WTC11 (cell line): ENCODE results near the gene RSPRY1. TPM values are rescaled to one million over a fixed set of nuclear protein-coding genes. Genes with fewer than 3 reads are reported as not detected.

Experiments used
- ATAC-seq: fragments of 200-7000 bp; cut with Tn5 transposase; 2 replicates; pipeline ENCODE4 v1.10.0; 2021; ENCODE audit warnings: mild to moderate bottlenecking, moderate library complexity
- CTCF ChIA-PET: fragments of 300-600 bp; sonication (Branson Sonifier 250); formaldehyde crosslinking; loops from one replicate; lab custom pipeline; 2021; ENCODE audit warnings: antibody characterized with exemption; lab: Charles Lee
- POLR2A ChIA-PET: fragments of 350-600 bp; sonication (Branson Sonifier 250); formaldehyde crosslinking; loops from one replicate; lab custom pipeline; 2021; ENCODE audit warnings: antibody characterized with exemption; lab: Charles Lee
- DNase-seq: peaks from one replicate; pipeline ENCODE4 v3.0.0; 2021; ENCODE audit warnings: low spot score
- H3K27ac Mint-ChIP-seq: 2 replicates; pipeline ENCODE4 v1.8.0; 2021; ENCODE audit warnings: mixed read lengths
- H3K27me3 Mint-ChIP-seq: 2 replicates; pipeline ENCODE4 v1.8.0; 2021; ENCODE audit warnings: low read depth, mild to moderate bottlenecking, moderate library complexity, mixed read lengths
- H3K36me3 Mint-ChIP-seq: 2 replicates; pipeline ENCODE4 v1.8.0; 2021; ENCODE audit warnings: mixed read lengths
- H3K4me1 Mint-ChIP-seq: 2 replicates; pipeline ENCODE4 v1.8.0; 2022; ENCODE audit warnings: mixed read lengths
- H3K4me3 Mint-ChIP-seq: 2 replicates; pipeline ENCODE4 v1.8.0; 2021; ENCODE audit warnings: mild to moderate bottlenecking, moderate library complexity, mixed read lengths
- H3K9me3 Mint-ChIP-seq: 2 replicates; pipeline ENCODE4 v1.8.0; 2021; ENCODE audit warnings: mixed read lengths
- CBFB ChIP-seq: sonication (generic); formaldehyde crosslinking; IDR thresholded peaks from 2 replicates; pipeline ENCODE4 v1.8.1; 2022; ENCODE audit warnings: mild to moderate bottlenecking, low read depth, missing genetic modification reagents
- FOXJ3 ChIP-seq: sonication (generic); formaldehyde crosslinking; IDR thresholded peaks from 2 replicates; pipeline ENCODE4 v1.9.0; 2021; ENCODE audit warnings: missing genetic modification reagents, mild to moderate bottlenecking, borderline replicate concordance
- FOXK1 ChIP-seq: sonication (generic); formaldehyde crosslinking; IDR thresholded peaks from 2 replicates; pipeline ENCODE4 v1.8.0; 2022; ENCODE audit warnings: mild to moderate bottlenecking, moderate library complexity, missing genetic modification reagents
- GRHL2 ChIP-seq: fragments of 250-450 bp; sonication (Bioruptor Pico); IDR thresholded peaks from 2 replicates; pipeline ENCODE4 v1.8.0; 2022; ENCODE audit warnings: mild to moderate bottlenecking, moderate library complexity; ENCODE audit not compliant: insufficient replicate concordance, severe bottlenecking
- NFATC4 ChIP-seq: fragments of 250-450 bp; sonication (Bioruptor Pico); IDR thresholded peaks from 2 replicates; pipeline ENCODE4 v1.9.0; 2021; ENCODE audit warnings: mild to moderate bottlenecking
- OVOL2 ChIP-seq: fragments of 250-450 bp; sonication (Bioruptor Pico); IDR thresholded peaks from 2 replicates; pipeline ENCODE4 v1.9.0; 2021; ENCODE audit warnings: mild to moderate bottlenecking, borderline replicate concordance
- RELA ChIP-seq: sonication (generic); formaldehyde crosslinking; IDR thresholded peaks from 2 replicates; pipeline ENCODE4 v1.8.1; 2022; ENCODE audit warnings: missing genetic modification reagents, mild to moderate bottlenecking, borderline replicate concordance
- RORB ChIP-seq: fragments of 250-450 bp; sonication (Bioruptor Pico); IDR thresholded peaks from 2 replicates; pipeline ENCODE4 v1.9.0; 2021; ENCODE audit warnings: mild to moderate bottlenecking
- SOX15 ChIP-seq: fragments of 250-450 bp; sonication (Bioruptor Pico); IDR thresholded peaks from 2 replicates; pipeline ENCODE4 v1.9.0; 2021; ENCODE audit warnings: mild to moderate bottlenecking
- TCF7 ChIP-seq: sonication (generic); formaldehyde crosslinking; IDR thresholded peaks from 2 replicates; pipeline ENCODE4 v1.8.0; 2022; ENCODE audit warnings: mild to moderate bottlenecking, low read depth, missing genetic modification reagents, moderate library complexity
- TP53 ChIP-seq: sonication (generic); formaldehyde crosslinking; IDR thresholded peaks from 2 replicates; pipeline ENCODE4 v1.8.1; 2023; ENCODE audit warnings: mild to moderate bottlenecking, missing genetic modification reagents
- total RNA-seq: library from RNA; stranded (reverse); gene quantifications from 3 replicates; pipeline ENCODE4 v1.2.3, GENCODE V29; 2021
- TF ChIP-seq, protein P1 (sequence below): sonication (generic); formaldehyde crosslinking; IDR thresholded peaks from 2 replicates; pipeline ENCODE4 v1.8.1; 2023; ENCODE audit warnings: mild to moderate bottlenecking, missing genetic modification reagents
- TF ChIP-seq, protein P2 (sequence below): sonication (generic); formaldehyde crosslinking; IDR thresholded peaks from 2 replicates; pipeline ENCODE4 v1.8.1; 2022; ENCODE audit warnings: low read depth, missing genetic modification reagents, borderline replicate concordance
- TF ChIP-seq, protein P3 (sequence below): sonication (generic); formaldehyde crosslinking; IDR thresholded peaks from 2 replicates; pipeline ENCODE4 v1.8.1; 2023; ENCODE audit warnings: mild to moderate bottlenecking, missing genetic modification reagents, moderate library complexity
- TF ChIP-seq, protein P4 (sequence below): fragments of 250-450 bp; sonication (Bioruptor Pico); IDR thresholded peaks from 2 replicates; pipeline ENCODE4 v1.8.0; 2021; ENCODE audit warnings: mild to moderate bottlenecking

RSPRY1 gene
- total RNA-seq, 1 experiment from 2014 or later, result 26.8 TPM

DNA sequence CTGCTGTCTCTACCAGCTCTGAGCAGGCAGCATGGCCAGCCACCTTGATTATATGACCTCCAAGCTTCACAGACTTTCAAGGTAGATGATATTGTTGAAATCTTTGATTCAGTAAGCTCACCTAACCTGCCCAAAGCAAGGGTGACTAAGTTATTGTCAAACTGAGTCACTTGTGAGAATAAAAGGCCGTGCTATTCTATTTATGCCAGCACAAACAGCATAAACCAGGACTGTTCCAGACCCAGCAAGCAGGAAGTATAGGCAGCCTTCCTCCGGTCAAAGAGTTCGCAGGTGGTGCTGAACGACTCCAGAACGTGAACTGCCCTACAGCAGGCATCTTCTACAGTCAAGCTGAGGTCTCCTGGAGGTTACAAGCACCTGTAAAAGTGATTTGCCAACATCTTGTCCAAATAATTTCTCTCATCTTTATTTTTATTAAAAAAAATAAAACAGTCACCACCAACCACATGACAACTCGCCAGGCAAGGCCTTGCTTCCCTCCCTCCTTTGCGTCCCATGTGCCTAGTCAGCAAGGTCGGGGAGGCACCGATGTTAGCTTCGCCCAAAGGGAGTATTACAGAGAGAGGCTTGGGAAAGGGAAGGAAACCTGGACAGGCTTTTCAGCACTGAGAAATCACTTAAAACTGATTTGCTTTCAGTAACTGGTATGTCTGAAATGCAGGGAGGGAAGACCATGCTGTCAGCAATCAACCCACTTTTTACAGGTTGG is 69.7 kb downstream of the RSPRY1 start:
- DNase-seq, result no peak
- Mint-ChIP-seq H3K9me3 (0 out of 2 replicates have a peak, but pooled peaks cover 4% of the 10 kb centered on the region), H3K27ac (no peak overlapping the region; the same call in 1 of the 2 replicates), H3K4me1 (peaks cover 13% of the 10 kb centered on the region), H3K36me3 (peaks cover 11% of the 10 kb centered on the region), H3K27me3 (no peaks in the 10 kb centered on the region), H3K4me3 (no peak overlapping the region)
- POLR2A ChIA-PET, result interaction anchor here (0.9 kb wide), 1 partner anchor 11 kb away, joined by 3 read pairs; the partner anchor contains the start of gene ARL2BP
- no peak for ATAC-seq
- CTCF ChIA-PET, result no interaction called here
- TF ChIP-seq OVOL2 (CRISPR knock-in tag), result no peak
- TF ChIP-seq, all 79 proteins: peak for 0

DNA sequence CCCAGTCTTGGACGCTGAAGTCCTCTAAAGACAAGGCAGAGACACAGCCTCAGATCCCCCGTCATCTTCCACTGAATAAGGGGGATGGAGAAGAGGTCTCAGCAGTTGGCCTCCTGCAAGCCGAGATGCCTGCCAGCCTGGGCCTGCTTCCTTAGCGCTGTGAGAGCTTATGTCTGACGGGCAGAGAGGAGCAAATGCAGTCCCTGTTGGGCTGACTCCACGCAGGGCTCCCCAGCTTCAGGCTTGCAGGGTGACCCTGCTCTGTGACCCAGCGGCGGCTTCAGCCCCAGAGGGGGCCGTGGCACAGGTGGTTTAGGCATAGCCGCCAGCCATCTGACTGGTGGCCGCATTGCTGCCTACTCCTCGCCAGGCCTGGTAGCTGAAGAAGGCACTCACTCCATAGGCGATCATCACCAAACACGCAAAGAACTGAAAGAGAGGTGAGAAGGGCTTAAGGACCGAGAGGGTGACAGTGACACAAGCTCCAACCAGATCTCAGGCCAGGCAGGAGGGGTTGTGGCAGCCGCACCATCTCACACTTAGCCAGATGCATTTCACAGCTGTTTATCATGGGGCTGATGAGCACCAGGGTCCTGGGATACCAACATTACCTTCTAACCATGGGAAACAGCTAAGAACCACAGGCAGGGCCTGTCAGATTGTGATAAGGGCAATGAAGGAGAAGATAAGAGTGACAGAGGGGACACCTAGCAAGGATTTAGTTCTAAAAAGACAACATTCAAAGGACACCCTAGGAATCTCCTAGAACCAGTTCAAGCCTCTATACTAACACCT is 70.7 kb downstream of the RSPRY1 start:
- POLR2A ChIA-PET, result interaction anchor here (0.9 kb wide), 1 partner anchor 12 kb away, joined by 3 read pairs; the partner anchor contains the start of gene ARL2BP
- Mint-ChIP-seq H3K4me3 (no peak overlapping the region), H3K36me3 (peaks cover 7% of the 10 kb centered on the region), H3K4me1 (peaks cover 14% of the 10 kb centered on the region), H3K9me3 (0 out of 2 replicates have a peak, but pooled peaks cover 4% of the 10 kb centered on the region), H3K27ac (no peak overlapping the region), H3K27me3 (no peaks in the 10 kb centered on the region)
- no peak for TF ChIP-seq FOXK1 (CRISPR knock-in tag)
- no peak for TF ChIP-seq NFATC4 (CRISPR knock-in tag)
- no peak for TF ChIP-seq TP53 (CRISPR knock-in tag)
- TF ChIP-seq CBFB (CRISPR knock-in tag), result no peak
- DNase-seq (no peak), ATAC-seq (no peak)
- CTCF ChIA-PET, result no interaction called here

DNA sequence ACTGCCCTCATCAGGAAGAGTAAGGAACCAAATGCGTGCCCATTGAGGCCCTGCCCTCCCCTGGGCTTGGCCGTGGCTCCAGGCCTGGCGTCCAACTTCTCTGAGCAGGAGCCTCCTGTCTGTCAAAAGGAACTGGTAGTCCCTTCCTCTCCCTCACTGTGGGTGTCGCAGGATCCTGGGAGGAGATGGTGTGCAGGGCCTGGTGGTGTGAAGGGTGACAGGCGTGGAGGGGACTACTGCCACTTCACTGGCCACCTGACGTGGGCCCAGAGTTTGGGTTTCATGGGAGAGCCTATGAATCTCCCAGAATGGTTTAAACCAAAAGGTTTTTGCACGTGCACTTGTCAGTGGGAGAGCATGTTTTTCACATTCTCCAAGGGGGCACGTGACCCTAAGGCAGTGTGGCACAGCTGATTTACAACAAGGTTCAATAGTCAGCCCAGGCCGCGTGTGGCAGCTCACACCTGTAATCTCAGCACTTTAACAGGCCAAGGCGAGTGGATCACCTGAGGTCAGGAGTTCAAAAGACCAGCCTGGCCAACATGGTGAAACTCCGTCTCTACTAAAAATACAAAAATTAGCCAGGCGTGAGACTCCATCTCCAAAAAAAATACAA is 71.4 kb downstream of the RSPRY1 start:
- TF ChIP-seq RELA (CRISPR knock-in tag) (no peak), TCF7 (no peak), SOX15 (CRISPR knock-in tag) (no peak), FOXJ3 (no peak), RORB (CRISPR knock-in tag) (no peak), TP53 (CRISPR knock-in tag) (no peak), GRHL2 (CRISPR knock-in tag) (no peak)
- TF ChIP-seq, protein P1, sequence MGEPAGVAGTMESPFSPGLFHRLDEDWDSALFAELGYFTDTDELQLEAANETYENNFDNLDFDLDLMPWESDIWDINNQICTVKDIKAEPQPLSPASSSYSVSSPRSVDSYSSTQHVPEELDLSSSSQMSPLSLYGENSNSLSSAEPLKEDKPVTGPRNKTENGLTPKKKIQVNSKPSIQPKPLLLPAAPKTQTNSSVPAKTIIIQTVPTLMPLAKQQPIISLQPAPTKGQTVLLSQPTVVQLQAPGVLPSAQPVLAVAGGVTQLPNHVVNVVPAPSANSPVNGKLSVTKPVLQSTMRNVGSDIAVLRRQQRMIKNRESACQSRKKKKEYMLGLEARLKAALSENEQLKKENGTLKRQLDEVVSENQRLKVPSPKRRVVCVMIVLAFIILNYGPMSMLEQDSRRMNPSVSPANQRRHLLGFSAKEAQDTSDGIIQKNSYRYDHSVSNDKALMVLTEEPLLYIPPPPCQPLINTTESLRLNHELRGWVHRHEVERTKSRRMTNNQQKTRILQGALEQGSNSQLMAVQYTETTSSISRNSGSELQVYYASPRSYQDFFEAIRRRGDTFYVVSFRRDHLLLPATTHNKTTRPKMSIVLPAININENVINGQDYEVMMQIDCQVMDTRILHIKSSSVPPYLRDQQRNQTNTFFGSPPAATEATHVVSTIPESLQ, result no peak
- TF ChIP-seq, protein P2, sequence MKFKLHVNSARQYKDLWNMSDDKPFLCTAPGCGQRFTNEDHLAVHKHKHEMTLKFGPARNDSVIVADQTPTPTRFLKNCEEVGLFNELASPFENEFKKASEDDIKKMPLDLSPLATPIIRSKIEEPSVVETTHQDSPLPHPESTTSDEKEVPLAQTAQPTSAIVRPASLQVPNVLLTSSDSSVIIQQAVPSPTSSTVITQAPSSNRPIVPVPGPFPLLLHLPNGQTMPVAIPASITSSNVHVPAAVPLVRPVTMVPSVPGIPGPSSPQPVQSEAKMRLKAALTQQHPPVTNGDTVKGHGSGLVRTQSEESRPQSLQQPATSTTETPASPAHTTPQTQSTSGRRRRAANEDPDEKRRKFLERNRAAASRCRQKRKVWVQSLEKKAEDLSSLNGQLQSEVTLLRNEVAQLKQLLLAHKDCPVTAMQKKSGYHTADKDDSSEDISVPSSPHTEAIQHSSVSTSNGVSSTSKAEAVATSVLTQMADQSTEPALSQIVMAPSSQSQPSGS (CRISPR knock-in tag), result no peak
- TF ChIP-seq, protein P3, sequence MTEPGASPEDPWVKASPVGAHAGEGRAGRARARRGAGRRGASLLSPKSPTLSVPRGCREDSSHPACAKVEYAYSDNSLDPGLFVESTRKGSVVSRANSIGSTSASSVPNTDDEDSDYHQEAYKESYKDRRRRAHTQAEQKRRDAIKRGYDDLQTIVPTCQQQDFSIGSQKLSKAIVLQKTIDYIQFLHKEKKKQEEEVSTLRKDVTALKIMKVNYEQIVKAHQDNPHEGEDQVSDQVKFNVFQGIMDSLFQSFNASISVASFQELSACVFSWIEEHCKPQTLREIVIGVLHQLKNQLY (CRISPR knock-in tag), result no peak
- TF ChIP-seq, protein P4, sequence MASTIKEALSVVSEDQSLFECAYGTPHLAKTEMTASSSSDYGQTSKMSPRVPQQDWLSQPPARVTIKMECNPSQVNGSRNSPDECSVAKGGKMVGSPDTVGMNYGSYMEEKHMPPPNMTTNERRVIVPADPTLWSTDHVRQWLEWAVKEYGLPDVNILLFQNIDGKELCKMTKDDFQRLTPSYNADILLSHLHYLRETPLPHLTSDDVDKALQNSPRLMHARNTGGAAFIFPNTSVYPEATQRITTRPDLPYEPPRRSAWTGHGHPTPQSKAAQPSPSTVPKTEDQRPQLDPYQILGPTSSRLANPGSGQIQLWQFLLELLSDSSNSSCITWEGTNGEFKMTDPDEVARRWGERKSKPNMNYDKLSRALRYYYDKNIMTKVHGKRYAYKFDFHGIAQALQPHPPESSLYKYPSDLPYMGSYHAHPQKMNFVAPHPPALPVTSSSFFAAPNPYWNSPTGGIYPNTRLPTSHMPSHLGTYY (CRISPR knock-in tag), result no peak
- Mint-ChIP-seq H3K4me3 (no peak overlapping the region), H3K9me3 (no peaks in the 10 kb centered on the region), H3K27ac (no peak overlapping the region), H3K36me3 (peaks cover under 1% of the 10 kb centered on the region), H3K4me1 (peaks cover 14% of the 10 kb centered on the region), H3K27me3 (no peaks in the 10 kb centered on the region)
- no peak for ATAC-seq
- ChIA-PET POLR2A (no interaction called here), CTCF (no interaction called here)
- DNase-seq, result no peak
